HepG2 (cell line): Measurements from ENCODE around the gene TNFAIP8L1. TPM values are rescaled to one million over a fixed set of nuclear protein-coding genes. Genes with fewer than 3 reads are reported as not detected.

Experiments
- ARID4A ChIP-seq: sonication (generic); formaldehyde crosslinking; IDR thresholded peaks from 2 replicates; pipeline ENCODE4 v1.5.0; 2020; ENCODE audit warnings: mild to moderate bottlenecking, missing genetic modification reagents, borderline replicate concordance
- HINFP ChIP-seq: sonication (generic); formaldehyde crosslinking; IDR thresholded peaks from 2 replicates; pipeline ENCODE4 v1.4.0; 2020; ENCODE audit warnings: low read depth, mild to moderate bottlenecking, missing genetic modification reagents
- HNF1B ChIP-seq: sonication (generic); formaldehyde crosslinking; IDR thresholded peaks from 2 replicates; pipeline ENCODE4 v1.5.1; 2020; ENCODE audit warnings: mild to moderate bottlenecking, moderate library complexity, missing genetic modification reagents
- MYC ChIP-seq: sonication (generic); formaldehyde crosslinking; IDR thresholded peaks from 2 replicates; pipeline ENCODE4 v1.9.0; 2021; ENCODE audit warnings: missing genetic modification reagents, borderline replicate concordance
- NBN ChIP-seq: fragments of 450-650 bp; conservative IDR thresholded peaks from 2 replicates; pipeline ENCODE4 v1.6.1; 2017
- NR0B2 ChIP-seq: sonication (generic); formaldehyde crosslinking; IDR thresholded peaks from 2 replicates; pipeline ENCODE4 v1.4.0; 2020; ENCODE audit warnings: mild to moderate bottlenecking, missing genetic modification reagents
- PAWR ChIP-seq: sonication (generic); formaldehyde crosslinking; IDR thresholded peaks from 2 replicates; pipeline ENCODE4 v1.4.0; 2020; ENCODE audit warnings: missing genetic modification reagents, mild to moderate bottlenecking, borderline replicate concordance
- RFXANK ChIP-seq: IDR thresholded peaks from 2 replicates; pipeline ENCODE4 v1.6.1; 2016
- SNAI1 ChIP-seq: sonication (generic); formaldehyde crosslinking; IDR thresholded peaks from 2 replicates; pipeline ENCODE4 v1.5.0; 2020; ENCODE audit warnings: mild to moderate bottlenecking, missing genetic modification reagents, borderline replicate concordance
- ZNF235 ChIP-seq: sonication (generic); formaldehyde crosslinking; IDR thresholded peaks from 2 replicates; pipeline ENCODE4 v1.8.1; 2023; ENCODE audit warnings: mild to moderate bottlenecking, missing genetic modification reagents, borderline replicate concordance
- ZNF337 ChIP-seq: sonication (generic); formaldehyde crosslinking; IDR thresholded peaks from 2 replicates; pipeline ENCODE4 v1.5.1; 2020; ENCODE audit warnings: missing genetic modification reagents, low read depth, mild to moderate bottlenecking, borderline replicate concordance
- ZNF496 ChIP-seq: sonication (generic); formaldehyde crosslinking; IDR thresholded peaks from 2 replicates; pipeline ENCODE4 v1.8.1; 2023; ENCODE audit warnings: mild to moderate bottlenecking, moderate library complexity, missing genetic modification reagents; ENCODE audit not compliant: insufficient replicate concordance
- ZNF503 ChIP-seq: sonication (generic); formaldehyde crosslinking; IDR thresholded peaks from 2 replicates; pipeline ENCODE4 v1.4.0; 2020; ENCODE audit warnings: missing genetic modification reagents
- ZNF652 ChIP-seq: IDR thresholded peaks from 2 replicates; pipeline ENCODE4 v1.6.1; 2016; ENCODE audit warnings: low read depth, borderline replicate concordance
- ZNF878 ChIP-seq: sonication (generic); formaldehyde crosslinking; IDR thresholded peaks from 2 replicates; pipeline ENCODE4 v1.8.1; 2023; ENCODE audit warnings: mild to moderate bottlenecking, missing genetic modification reagents, moderate library complexity
- polyA plus RNA-seq, 8 experiments: library from polyadenylated mRNA; depleted of rRNA in 3 of 8; stranded (reverse) in 7 of 8; unstranded in 1 of 8; fragments of >200 nt; fragmentation: Illumina TruSeq in 4 of 8; extraction: Trizol in 4 of 8; gene quantifications; 2 replicates each; pipeline versions ENCODE4 v1.2.1 to v1.2.3, GENCODE V29; 2011 to 2016; ENCODE audit warnings: low read depth in 4 of 8, missing spikeins in 1 of 8, mixed read lengths in 1 of 8; ENCODE audit not compliant: insufficient read depth in 1 of 8
- total RNA-seq, 5 experiments: library from RNA; depleted of rRNA; stranded (reverse); fragments of >200 nt; fragmentation: Illumina TruSeq; extraction: Trizol; gene quantifications; 2 replicates each; pipeline ENCODE4 v1.2.3, GENCODE V29; 2016; ENCODE audit warnings: low read depth in 1 of 5

TNFAIP8L1 gene
- total and polyA plus RNA-seq, 2 of the 13 experiments (the other 11 are each of a cell fraction or from before 2014, with no cell fraction given): 13.4 to 21.4 TPM

- TF ChIP-seq ZNF878 (CRISPR knock-in tag): no peak
- peak; percentile 83; the same call in 1 of the 2 replicates for TF ChIP-seq HINFP (CRISPR knock-in tag)
- TF ChIP-seq ZNF337 (CRISPR knock-in tag): no peak
- TF ChIP-seq ZNF503 (CRISPR knock-in tag): no peak
- no peak; the same call in 1 of the 2 replicates for TF ChIP-seq HNF1B
- TF ChIP-seq ZNF496: no peak
- no peak for TF ChIP-seq ZNF652 (CRISPR knock-in tag)
- TF ChIP-seq ARID4A (CRISPR knock-in tag): peak; percentile 95
- peak; percentile 91 for TF ChIP-seq MYC (CRISPR knock-in tag)
- TF ChIP-seq PAWR (CRISPR knock-in tag): no peak; the same call in 1 of the 2 replicates
- TF ChIP-seq ZNF235 (CRISPR knock-in tag): no peak
- TF ChIP-seq NR0B2: peak; percentile 88; the same call in 1 of the 2 replicates
- no peak for TF ChIP-seq RFXANK (CRISPR knock-in tag)
- no peak for TF ChIP-seq SNAI1 (CRISPR knock-in tag)
- no peak for TF ChIP-seq NBN
Observed at GRCh38 chr19:4669723-4670480, 30.6 kb downstream of the TNFAIP8L1 start, which contains the start of gene MYDGF (continued).
